GM19193 (cell line): ENCODE data around the gene APOBEC3G.

Experiments
- POLR2A ChIP-seq: IDR thresholded peaks from 4 replicates; pipeline ENCODE4 v1.6.1; 2011; ENCODE audit not compliant: insufficient read depth, insufficient read length; ENCODE audit errors: extremely low read depth

Gene APOBEC3G

DNA sequence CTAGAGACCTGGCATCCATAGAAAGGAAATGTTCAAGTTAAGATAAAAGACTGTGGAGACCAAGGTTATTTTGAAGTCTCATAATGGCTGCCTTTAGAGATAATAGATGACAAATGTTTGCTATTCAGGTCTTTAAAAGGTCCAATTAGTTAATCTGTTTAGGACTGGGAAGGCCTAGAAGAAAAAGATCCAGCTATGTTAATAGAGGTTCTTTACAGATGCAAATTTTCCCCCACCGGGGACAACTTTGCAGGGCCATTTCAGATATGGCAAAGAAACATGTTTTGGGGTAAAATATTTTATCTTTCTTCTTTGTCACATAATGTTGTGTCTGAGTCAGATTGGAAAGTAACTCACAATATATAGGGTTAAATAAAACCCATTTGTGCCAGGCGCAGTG, 3.1 kb upstream of the APOBEC3G start:
- no peak for TF ChIP-seq POLR2A

DNA sequence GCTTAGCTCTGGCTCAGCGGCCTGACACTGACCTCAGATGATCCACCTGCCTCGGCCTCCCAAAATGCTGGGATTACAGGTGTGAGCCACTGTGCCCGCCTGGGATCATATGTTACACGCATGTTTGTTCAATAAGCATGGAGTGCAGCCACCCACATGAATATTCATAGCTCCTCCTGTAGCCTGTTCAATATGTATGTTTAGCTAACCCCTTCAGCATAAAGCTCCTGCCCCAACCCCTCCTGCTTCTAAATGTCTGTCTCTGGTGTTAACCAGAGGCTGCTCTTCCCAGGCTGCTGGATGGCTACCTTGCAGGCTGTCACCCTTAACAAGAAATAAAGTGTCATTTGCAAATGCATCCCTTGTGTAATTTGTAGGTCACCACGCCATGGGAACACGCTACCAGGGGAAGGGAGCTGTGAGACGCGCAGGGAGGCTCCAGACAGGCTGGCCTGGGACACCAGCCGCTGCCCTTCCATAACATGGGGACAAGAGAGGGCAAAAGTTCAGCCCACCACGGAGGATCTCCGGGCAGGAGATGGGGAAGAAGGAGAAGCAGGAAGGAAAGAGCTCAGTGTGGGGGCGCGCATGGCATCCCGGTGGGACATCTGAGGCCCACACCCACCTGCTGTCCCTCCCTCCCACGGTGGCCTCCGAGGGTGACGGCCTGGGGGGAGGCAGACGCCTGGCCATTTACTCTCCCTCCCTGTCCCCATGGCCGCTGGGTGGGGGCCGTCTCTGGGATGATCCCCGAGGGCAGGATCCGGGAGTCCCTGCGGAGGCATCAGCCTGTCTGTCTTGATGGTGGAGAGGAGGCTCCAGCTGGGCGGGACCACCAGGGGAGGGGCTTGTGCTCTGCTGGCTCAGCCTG, 685 bp upstream of the APOBEC3G start:
- TF ChIP-seq POLR2A = peak; percentile 37

DNA sequence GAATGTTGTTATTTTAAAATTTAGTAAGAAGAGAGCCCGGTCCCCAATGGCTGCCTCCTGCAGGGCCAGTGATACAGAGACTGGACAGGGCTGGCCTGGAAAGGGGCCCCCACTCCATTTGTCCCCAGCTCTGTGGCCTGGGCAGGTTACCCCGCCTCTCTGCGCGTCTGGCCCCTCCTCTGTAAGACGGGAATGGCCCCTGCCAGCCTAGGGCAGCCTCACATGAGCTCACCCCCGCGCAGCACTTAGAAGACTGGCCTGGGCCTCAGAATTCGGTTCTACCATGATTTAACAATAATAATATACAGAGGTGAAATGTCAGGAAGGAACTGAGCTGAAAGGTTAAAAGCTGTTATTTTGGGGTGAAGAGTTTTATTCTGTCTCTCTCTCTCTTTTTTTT, 1.3 kb downstream of the APOBEC3G start:
- no peak for TF ChIP-seq POLR2A

DNA sequence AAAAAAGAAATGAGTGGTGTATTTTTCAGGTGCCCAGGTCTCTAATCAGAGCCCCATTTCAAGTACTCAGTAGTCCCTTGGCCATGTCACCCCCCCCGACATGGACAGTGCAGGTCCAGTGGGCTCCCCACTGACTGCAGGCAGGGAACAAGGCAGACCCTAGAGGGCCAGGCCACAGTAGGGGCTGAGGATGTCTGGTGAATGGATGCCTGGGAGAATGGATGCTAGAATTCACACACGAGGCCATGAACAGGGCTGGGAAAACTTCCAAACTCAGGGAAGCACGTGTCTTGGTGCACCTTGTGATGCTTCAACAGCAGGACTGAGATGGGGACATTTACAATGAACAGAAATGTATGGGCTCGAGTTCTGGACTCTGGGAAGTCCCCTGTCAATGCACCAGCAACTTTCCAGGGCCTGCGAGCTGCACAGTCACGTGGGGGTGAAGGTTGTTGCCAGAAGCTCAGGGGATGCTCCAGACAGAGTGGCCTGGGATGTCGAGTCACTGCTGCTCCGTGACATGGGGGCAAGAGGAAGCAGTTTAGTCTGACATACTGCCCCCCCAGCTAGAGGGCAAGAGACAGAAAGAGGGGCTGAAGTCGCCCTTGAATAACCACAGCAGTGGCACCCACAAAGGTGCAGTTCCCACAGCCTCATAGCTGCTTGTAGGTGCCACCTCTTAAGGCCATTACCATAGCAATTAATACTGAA, 3.1 kb downstream of the APOBEC3G start:
- no peak for TF ChIP-seq POLR2A

DNA sequence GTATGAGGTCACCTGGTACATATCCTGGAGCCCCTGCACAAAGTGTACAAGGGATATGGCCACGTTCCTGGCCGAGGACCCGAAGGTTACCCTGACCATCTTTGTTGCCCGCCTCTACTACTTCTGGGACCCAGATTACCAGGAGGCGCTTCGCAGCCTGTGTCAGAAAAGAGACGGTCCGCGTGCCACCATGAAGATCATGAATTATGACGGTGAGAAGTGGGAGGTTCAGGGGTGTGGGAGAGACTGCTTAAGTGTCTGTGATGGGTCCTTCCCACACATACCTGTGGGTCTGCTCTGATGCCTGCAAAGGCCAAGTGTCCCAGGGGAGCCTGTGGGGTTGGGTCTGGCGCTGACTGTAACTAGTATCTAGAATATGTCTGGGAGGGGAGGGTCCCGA, 3.9 kb downstream of the APOBEC3G start:
- no peak for TF ChIP-seq POLR2A

DNA sequence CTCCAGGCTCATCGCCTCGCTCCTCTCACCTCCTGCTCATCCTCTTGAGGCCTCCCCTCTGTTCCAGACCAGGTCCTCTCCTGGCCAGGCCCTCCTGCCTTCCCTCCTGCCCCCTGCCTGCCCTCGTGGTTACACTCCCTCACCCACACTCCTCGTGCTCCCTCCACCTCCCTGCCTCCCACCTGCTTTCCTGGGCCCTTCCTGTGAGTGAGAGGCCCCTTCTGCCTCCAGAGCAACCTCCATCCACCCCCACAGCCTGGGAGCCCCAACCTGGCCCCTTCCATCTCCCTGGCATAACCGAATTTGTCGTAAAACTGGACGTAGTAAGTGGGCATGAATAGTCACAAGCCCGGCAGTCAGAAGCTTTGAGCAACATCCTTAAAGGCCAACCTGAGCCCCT, 4.5 kb downstream of the APOBEC3G start:
- no peak for TF ChIP-seq POLR2A

DNA sequence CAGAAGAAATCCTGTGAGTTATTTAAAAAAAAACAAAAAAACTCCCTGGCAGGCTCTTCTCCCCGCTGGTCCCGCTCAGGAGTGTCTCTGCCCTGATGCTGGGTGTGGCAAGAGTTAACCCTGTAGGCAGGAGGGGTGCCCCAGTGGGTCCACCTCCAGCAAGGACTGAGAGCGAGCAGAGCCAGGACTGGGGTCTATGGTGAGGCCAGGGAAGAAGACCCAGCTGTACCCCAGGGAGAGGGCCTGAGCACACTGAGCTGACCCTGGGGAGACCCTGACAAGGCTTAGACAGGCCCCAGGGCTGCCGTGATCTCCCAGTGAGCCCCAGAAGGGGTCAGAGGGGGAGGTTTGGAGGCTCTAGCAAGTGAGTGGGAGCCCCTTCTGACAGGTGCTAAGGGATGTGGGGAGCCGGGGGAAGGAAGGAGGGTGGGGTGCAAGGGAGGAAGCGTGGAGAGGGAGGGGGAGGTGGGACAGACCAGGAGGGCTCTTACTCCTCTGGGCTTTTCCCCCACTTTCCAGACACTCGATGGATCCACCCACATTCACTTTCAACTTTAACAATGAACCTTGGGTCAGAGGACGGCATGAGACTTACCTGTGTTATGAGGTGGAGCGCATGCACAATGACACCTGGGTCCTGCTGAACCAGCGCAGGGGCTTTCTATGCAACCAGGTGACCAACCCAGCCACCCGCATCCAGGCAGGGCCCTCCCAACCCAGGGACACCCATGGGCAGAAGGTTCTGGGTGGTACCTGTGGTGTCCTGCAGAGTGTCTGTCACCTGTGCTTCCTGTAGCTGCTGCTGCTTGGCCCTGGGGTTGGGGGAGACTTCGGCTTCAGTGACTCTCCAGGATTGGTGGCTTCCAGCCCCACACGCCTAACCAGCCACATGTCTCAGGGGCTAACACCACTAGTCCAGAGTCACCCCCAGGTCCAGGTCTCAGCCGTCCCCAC, 6.4 kb downstream of the APOBEC3G start:
- no peak for TF ChIP-seq POLR2A

DNA sequence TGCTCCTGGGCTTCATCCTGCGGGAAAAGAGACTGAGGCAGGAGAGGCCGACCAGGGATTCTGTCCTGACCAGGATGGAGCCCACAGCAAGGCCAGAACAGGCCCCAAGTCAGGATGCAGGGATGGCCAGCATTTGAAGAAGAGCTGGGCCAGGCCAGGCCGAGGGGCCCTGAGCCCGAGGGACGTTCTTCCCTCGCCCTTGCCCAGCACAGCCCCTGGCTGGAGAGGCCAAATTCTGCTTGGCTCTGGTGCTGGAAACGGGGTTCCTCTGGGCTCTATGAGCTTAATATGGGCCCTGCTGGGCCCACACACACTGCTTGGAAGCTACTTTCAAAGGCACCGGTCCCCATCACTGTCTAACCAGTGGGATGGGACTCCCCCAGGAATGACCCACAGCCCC, 7.6 kb downstream of the APOBEC3G start:
- TF ChIP-seq POLR2A = no peak

DNA sequence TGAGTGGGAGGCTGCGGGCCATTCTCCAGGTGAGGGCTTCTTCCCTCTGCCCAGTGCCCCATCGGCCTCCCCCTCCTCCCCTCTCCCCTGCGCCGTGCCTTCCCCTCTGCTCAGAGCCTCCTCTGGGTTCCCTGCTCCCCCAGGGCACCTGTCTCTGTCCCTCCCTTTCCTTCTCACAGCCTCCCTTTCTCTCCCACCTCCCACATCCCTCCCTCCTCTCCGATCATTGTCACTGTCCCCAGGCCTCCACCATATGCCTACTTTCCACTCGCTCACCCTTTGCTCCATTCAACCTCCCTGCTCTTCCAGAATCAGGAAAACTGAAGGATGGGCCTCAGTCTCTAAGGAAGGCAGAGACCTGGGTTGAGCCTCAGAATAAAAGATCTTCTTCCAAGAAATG, 10.0 kb downstream of the APOBEC3G start:
- TF ChIP-seq POLR2A = no peak

DNA sequence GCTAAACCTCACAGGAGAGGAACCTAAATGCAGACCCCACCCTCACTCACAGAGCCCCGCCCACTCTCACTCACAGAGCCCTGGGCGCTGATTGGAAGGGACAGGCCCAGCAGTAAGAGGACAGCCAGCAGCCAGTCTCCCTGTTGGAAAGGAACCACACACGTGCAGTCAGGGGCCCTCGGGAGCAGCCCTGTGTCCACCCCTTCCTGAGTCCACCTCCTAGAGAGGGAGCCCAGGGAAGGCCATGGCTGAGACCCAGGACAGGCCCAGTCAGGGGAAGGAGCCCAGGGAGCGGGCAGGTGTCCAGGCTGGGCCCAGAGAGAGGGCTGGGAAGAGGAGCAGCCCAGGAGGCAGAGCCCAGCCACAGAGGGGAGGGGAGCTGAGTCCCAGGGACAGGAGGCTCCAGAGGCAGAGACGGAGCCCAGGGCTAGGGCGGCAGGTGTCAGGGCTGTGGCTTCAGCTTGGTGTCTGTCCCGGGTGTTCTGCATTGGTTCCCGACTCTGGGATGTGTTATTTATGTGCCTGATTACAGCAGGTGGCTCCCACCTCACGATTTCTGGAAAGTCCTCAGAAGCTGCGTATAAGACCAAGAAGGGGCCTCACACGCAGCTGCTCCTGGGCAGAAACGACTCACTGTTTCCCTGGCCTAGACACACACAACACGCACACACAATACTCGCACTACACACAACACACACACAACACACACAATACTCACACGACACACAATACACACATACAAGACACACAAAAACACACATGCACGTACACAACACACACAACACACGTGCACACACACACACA, 11.0 kb downstream of the APOBEC3G start:
- TF ChIP-seq POLR2A = no peak

DNA sequence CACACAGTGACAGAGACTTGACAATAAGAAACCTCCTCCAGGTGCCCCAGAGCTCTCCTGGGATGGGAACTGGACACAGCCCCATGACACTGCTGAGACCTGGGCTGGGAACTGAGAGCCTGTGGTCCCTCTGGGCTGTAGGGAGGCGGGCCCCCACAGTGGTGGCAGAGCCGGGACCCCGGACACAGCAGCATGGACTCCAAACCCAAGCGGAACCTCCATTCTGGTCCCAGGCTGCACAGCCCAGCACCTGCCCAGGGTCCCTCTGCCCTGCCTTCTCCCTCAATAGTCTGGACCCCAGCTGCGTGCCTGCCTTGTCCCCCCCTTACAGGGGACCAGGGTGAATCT, 11.6 kb downstream of the APOBEC3G start:
- no peak for TF ChIP-seq POLR2A

DNA sequence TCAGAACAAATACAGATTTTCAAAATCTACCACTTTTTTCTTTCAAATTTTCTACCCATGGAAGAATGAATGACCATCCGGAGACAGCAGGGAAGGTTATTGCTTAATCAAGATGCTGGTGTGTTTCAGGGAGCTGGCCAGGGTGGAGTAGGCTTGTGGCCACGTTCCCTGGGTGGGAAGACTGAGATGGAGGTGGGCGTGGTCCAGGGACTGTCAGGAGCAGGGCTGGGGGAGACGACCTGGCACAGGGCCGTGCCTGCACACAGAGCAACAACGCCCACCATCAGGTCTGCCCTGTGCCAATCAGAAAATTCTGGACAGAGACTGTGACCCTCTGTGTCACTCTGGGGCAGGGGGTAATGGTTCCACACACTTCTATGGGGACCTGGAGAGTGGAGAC, 12.9 kb downstream of the APOBEC3G start:
- no peak for TF ChIP-seq POLR2A

DNA sequence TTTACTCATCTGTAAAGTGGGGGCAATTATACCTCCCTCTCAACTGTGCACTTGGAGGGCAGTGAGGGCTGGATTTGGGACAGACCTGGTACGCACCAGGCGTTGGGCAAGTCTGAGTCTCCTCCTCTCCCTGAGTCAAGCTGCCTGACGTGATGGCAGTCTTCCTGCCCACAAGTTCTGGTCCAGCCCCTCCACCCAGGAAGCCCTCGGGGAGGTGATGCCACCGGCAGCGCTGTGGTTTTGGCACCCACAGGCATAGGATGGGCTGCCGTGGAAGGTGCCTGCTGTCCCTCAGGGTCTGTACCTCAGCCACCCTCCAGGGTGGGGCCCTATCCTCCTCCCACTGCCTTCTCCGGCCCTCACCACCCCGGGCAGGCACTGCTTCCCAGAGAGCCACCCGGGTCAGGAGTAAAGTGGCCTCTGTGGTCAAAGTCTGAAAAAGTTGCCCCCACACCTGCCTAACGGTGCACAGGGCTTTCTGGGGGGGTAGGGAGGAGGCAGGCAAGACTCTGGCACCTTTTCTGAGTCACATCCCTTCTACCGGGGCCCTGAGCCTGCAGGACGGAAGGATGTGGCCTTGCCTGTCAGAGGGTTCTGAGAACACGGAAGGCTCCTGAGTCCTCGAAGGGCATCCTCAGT, 13.5 kb downstream of the APOBEC3G start:
- TF ChIP-seq POLR2A = no peak
